DOHH2 (cell line): ENCODE measurements around the gene CISD3.
A peak's percentile ranks its signal among the peaks of the same experiment; 100 is the strongest.

Source experiments
- H3F3A ChIP-seq: fragments of 200-600 bp; sonication (generic), shearing (Covaris generic); 2 replicates; pipeline ENCODE4 v1.6.0; 2016; ENCODE audit warnings: antibody characterized with exemption, mild to moderate bottlenecking; ENCODE audit not compliant: control insufficient read depth, insufficient read depth
- H3K27ac ChIP-seq: fragments of 200-600 bp; sonication (generic); 2 replicates; pipeline ENCODE4 v1.5.1; 2014; ENCODE audit warnings: low read depth, mild to moderate bottlenecking, low read length, moderate library complexity
- H3K27me3 ChIP-seq: fragments of 200-600 bp; sonication (generic); 2 replicates; pipeline ENCODE4 v1.6.1; 2014; ENCODE audit warnings: mild to moderate bottlenecking, low read length, mixed read lengths; ENCODE audit not compliant: control insufficient read depth
- H3K36me3 ChIP-seq: fragments of 200-600 bp; sonication (generic); 2 replicates; pipeline ENCODE4 v1.6.1; 2014; ENCODE audit warnings: mild to moderate bottlenecking, low read length, moderate library complexity, mixed read lengths; ENCODE audit not compliant: control insufficient read depth
- H3K4me1 ChIP-seq: fragments of 200-600 bp; sonication (generic); 2 replicates; pipeline ENCODE4 v1.6.1; 2014; ENCODE audit warnings: mild to moderate bottlenecking, low read length, mixed read lengths; ENCODE audit not compliant: control insufficient read depth
- H3K4me2 ChIP-seq: fragments of 200-600 bp; sonication (generic); 2 replicates; pipeline ENCODE4 v1.6.0; 2014; ENCODE audit warnings: mild to moderate bottlenecking, low read length, moderate library complexity
- H3K4me3 ChIP-seq: fragments of 200-600 bp; sonication (generic); 2 replicates; pipeline ENCODE4 v1.5.1; 2014; ENCODE audit warnings: mild to moderate bottlenecking, low read length, mixed read lengths
- H3K79me2 ChIP-seq: fragments of 200-600 bp; sonication (generic); 2 replicates; pipeline ENCODE4 v1.6.1; 2014; ENCODE audit warnings: mild to moderate bottlenecking, low read length, mixed read lengths; ENCODE audit not compliant: control insufficient read depth
- H3K9me2 ChIP-seq: fragments of 200-600 bp; sonication (generic); replicated peaks from 2 replicates; pipeline ENCODE4 v1.6.1; 2014; ENCODE audit warnings: mild to moderate bottlenecking, low read length, mixed read lengths; ENCODE audit not compliant: control insufficient read depth
- H3K9me3 ChIP-seq: fragments of 200-600 bp; sonication (generic); 2 replicates; pipeline ENCODE4 v1.6.1; 2014; ENCODE audit warnings: antibody characterized with exemption, low read length, mixed read lengths; ENCODE audit not compliant: control insufficient read depth, insufficient read depth
- H4K20me1 ChIP-seq: fragments of 200-600 bp; sonication (generic); 2 replicates; pipeline ENCODE4 v1.6.0; 2014; ENCODE audit warnings: low read depth, mild to moderate bottlenecking, antibody characterized with exemption, low read length, moderate library complexity; ENCODE audit not compliant: control insufficient read depth, insufficient read depth
- EZH2phosphoT487 ChIP-seq: fragments of 200-600 bp; sonication (generic); IDR thresholded peaks from 2 replicates; pipeline ENCODE4 v1.6.1; 2017; ENCODE audit warnings: borderline replicate concordance, mild to moderate bottlenecking, antibody characterized with exemption, low read length, moderate library complexity, mixed read lengths
- TF ChIP-seq, protein P1 (sequence below): fragments of 200-600 bp; sonication (generic); IDR thresholded peaks from one replicate; pipeline ENCODE4 v1.5.1; 2014; ENCODE audit warnings: antibody characterized with exemption, mild to moderate bottlenecking, low read depth, low read length; ENCODE audit not compliant: poor library complexity, severe bottlenecking

CISD3 gene

DNA sequence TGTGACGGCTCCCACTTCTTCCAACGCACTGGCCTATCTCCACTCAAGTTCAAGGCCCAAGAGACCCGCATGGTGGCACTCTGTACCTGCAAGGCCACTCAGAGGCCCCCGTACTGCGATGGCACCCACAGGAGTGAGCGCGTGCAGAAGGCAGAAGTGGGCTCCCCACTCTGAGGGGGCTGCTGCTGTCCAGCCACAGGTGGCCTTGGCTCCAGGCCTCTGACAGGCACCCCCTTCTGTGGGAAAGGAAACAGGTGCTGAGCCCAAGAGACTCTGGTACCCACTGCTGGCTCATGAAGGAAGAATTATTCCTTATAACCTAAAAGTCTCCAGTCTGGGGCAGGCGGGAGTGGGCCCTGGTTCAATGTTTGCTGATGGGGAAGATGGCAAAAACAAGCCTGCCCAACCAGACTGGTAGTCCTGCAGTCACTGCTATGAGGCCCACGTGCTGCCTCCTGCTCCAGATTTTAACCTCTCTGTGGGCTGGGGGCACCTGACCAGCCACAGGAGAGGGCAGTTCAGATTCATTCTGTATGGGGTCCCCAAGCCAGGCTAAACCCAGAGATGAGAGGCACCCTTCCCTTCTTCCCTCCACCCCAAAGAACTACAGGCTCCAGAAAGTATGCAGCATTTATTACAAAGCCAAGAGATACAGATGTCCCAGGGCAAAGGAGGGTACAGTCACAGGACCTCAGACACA is 3.3 kb downstream of the CISD3 start:
- H3K4me2 ChIP-seq: no peak overlapping the region
- H3K79me2 ChIP-seq: peaks cover 23% of the 10 kb centered on the region
- no peaks in the 10 kb centered on the region for H4K20me1 ChIP-seq
- H3F3A ChIP-seq: peaks cover 11% of the 10 kb centered on the region; the same call in 1 of the 2 replicates
- peaks cover 41% of the 10 kb centered on the region for H3K4me1 ChIP-seq
- H3K27ac ChIP-seq: no peak overlapping the region
- no peak overlapping the region for H3K4me3 ChIP-seq
- no peaks in the 10 kb centered on the region for H3K27me3 ChIP-seq
- TF ChIP-seq EZH2phosphoT487: no peak
- TF ChIP-seq, protein P1, sequence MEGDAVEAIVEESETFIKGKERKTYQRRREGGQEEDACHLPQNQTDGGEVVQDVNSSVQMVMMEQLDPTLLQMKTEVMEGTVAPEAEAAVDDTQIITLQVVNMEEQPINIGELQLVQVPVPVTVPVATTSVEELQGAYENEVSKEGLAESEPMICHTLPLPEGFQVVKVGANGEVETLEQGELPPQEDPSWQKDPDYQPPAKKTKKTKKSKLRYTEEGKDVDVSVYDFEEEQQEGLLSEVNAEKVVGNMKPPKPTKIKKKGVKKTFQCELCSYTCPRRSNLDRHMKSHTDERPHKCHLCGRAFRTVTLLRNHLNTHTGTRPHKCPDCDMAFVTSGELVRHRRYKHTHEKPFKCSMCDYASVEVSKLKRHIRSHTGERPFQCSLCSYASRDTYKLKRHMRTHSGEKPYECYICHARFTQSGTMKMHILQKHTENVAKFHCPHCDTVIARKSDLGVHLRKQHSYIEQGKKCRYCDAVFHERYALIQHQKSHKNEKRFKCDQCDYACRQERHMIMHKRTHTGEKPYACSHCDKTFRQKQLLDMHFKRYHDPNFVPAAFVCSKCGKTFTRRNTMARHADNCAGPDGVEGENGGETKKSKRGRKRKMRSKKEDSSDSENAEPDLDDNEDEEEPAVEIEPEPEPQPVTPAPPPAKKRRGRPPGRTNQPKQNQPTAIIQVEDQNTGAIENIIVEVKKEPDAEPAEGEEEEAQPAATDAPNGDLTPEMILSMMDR: no peak
- peaks cover 34% of the 10 kb centered on the region for H3K36me3 ChIP-seq
- H3K9me3 ChIP-seq: no peaks in the 10 kb centered on the region
- H3K9me2 ChIP-seq: no peaks in the 10 kb centered on the region

DNA sequence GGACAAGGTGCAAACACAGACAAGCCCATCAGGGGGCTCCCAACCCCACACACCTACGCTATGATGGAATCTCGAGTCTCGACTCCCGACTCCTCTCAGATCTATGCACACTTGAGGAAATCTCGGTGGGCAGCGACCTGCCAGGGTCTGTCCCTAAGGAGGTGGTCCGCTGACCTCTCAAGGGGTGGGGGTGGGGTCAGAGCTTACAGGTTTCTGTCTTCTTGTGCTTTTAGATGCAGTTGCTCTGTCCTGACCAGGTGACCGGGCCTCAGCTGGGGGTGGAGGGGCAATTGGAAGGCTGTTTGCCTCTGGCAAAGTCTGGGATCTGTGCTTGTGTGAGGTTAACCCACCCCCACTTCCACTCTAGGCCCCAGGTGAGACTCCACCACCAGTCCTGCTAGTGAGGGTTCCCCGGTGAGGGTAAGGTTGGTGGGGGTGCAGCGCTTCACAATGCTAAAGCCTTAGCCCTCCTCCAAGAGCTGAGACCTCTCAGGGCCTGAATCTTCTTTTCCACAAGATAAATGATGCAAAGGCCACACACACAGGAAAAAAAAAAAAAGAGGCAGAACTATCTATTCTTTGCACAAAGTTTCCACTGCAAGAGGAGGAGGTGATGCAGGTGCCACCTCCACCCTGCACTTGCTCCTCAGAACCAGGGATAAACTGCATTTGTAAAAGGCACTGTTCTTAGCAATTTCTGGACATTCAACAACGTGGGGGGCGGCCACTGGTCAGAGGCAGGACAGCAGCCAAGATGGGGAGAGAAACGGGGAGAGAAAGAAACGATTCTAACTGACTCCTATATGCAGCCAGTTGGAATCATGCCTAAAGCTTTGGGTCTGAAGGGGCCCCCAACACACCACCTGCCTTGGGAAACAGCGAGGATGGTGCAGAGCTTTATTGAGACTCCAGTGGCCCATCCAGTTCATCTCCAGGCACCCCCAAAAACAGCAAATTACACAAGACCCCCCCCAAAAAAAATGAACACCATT is 4.1 kb downstream of the CISD3 start:
- peaks cover 33% of the 10 kb centered on the region for H3K4me1 ChIP-seq
- no peak overlapping the region for H3K4me3 ChIP-seq
- no peaks in the 10 kb centered on the region for H3K27me3 ChIP-seq
- no peak overlapping the region for H3K4me2 ChIP-seq
- no peaks in the 10 kb centered on the region for H4K20me1 ChIP-seq
- no peak for TF ChIP-seq EZH2phosphoT487
- TF ChIP-seq, protein P1: peak; percentile 56
- peaks cover 8% of the 10 kb centered on the region; the same call in 1 of the 2 replicates for H3F3A ChIP-seq
- H3K9me2 ChIP-seq: no peaks in the 10 kb centered on the region
- no peaks in the 10 kb centered on the region for H3K9me3 ChIP-seq
- H3K36me3 ChIP-seq: peaks cover 31% of the 10 kb centered on the region
- no peak overlapping the region for H3K27ac ChIP-seq
- peaks cover 20% of the 10 kb centered on the region for H3K79me2 ChIP-seq

DNA sequence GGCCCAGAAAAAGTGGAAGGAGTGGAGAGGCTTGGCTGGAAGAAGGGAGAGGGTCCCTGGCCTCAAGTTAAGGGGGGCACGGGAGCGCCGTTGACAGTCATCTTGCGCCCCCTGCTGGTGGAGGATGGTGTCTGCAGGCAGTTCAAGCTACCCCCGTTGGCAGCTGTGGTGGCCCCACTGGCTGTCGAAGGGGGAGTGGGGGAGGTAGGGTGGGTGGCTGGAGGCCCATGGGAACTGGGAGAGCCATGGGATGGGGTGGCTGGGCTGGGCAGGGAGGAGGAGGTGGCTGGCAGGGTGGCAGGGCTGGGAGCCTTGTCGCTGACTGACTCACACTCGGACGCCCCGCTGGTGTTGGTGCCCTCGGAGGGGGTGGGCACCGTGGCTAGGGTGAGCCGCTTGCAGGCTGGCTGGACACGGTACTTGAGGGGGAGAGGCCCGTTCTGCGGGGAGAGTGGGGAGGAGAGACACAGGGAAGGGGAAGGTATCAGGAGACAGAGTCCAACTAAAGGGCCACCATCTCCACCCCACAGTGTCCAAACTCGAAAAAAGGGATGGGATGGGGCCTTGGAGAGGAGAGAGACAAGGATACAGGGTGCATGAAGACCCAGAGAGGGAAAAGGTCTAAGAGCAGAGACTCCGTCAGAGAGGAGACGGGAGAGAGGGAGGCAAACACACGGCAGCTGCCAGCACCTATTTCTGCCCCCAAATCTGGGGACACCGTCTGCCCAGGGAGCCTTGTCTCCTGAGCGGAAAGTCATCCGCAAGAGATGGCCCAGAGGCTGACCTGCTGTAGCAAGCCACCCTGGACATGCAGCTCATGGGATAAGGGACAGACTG is 5.2 kb downstream of the CISD3 start:
- Histone ChIP-seq H3K27me3 (no peaks in the 10 kb centered on the region), H3K4me1 (peaks cover 27% of the 10 kb centered on the region), H3F3A (peaks cover 5% of the 10 kb centered on the region; the same call in 1 of the 2 replicates), H3K36me3 (peaks cover 29% of the 10 kb centered on the region), H3K4me3 (no peak overlapping the region), H3K27ac (no peak overlapping the region), H4K20me1 (no peaks in the 10 kb centered on the region), H3K9me2 (no peaks in the 10 kb centered on the region), H3K79me2 (peaks cover 18% of the 10 kb centered on the region), H3K9me3 (no peaks in the 10 kb centered on the region), H3K4me2 (no peak overlapping the region)
- no peak for TF ChIP-seq EZH2phosphoT487
- TF ChIP-seq, protein P1: peak; percentile 92
